Esophagus muscularis mucosa (tissue), 4 donors: ENCODE data around the gene SMAD1. TPM values are rescaled to one million over a fixed set of nuclear protein-coding genes. Genes with fewer than 3 reads are reported as not detected.

ENCODE experiments used
- DNase-seq: peaks from one replicate; pipeline ENCODE4 v3.0.0-alpha.2; 2017; ENCODE audit errors: extremely low spot score
- H3K27ac ChIP-seq, 4 donors: fragments of 200-600 bp; sonication (generic); replicated peaks in 1 of 4; 1 replicate in 3 of 4; 2 replicates in 1 of 4; pipeline ENCODE4 v1.5.1; 2016 to 2019; ENCODE audit warnings: mild to moderate bottlenecking in 1 of 4
- H3K27me3 ChIP-seq, 4 donors: fragments of 200-600 bp; sonication (generic); one replicate each; pipeline versions ENCODE4 v1.5.1 to v1.6.0; 2016 to 2019
- H3K36me3 ChIP-seq, 4 donors: fragments of 200-600 bp; sonication (generic); one replicate each; pipeline ENCODE4 v1.5.1; 2016 to 2019
- H3K4me1 ChIP-seq, 4 donors: fragments of 200-600 bp; sonication (generic); one replicate each; pipeline ENCODE4 v1.5.1; 2016 to 2019
- H3K4me3 ChIP-seq, 4 donors: fragments of 200-600 bp; sonication (generic); 1 replicate in 2 of 4; 2 replicates in 2 of 4; pipeline ENCODE4 v1.5.1; 2016 to 2019; ENCODE audit warnings: mild to moderate bottlenecking in 4 of 4, moderate library complexity in 1 of 4
- H3K9me3 ChIP-seq, 4 donors: fragments of 200-600 bp; sonication (generic); 1 replicate in 3 of 4; 2 replicates in 1 of 4; pipeline ENCODE4 v1.5.1; 2016 to 2019
- CTCF ChIP-seq, 3 experiments: fragments of 200-600 bp in 2 of 3; fragments of 450-650 bp in 1 of 3; sonication (generic) in 2 of 3; IDR thresholded peaks; one replicate each; pipeline ENCODE4 v1.5.1; 2017 to 2019; ENCODE audit warnings: antibody characterized with exemption in 3 of 3, mild to moderate bottlenecking in 2 of 3, moderate library complexity in 1 of 3
- EP300 ChIP-seq: sonication (generic); formaldehyde crosslinking; IDR thresholded peaks from one replicate; pipeline ENCODE4 v1.6.1; 2017; ENCODE audit warnings: antibody characterized with exemption
- POLR2A ChIP-seq: fragments of 450-650 bp; IDR thresholded peaks from one replicate; pipeline ENCODE4 v1.6.1; 2017; ENCODE audit warnings: antibody characterized with exemption, moderate library complexity, mild to moderate bottlenecking, low read depth
- POLR2AphosphoS5 ChIP-seq, 2 donors: sonication (generic); formaldehyde crosslinking; IDR thresholded peaks; one replicate each; pipeline ENCODE4 v1.6.1; 2017; ENCODE audit warnings: antibody characterized with exemption in 2 of 2
- WGBS: methylation state at CpG from one replicate; pipeline ENCODE4 v1.1.5; 2018; 5-methylcytosine and 5-hydroxymethylcytosine counted together
- intact Hi-C: fragments of 100-400 bp; cut with DNase I; formaldehyde crosslinking; loops from one replicate; pipeline ENCODE4 v1.15.1; 2023
- total RNA-seq, 4 donors: library from RNA; depleted of rRNA; stranded (reverse); fragments of >200 nt; gene quantifications; one replicate each; pipeline versions ENCODE4 v1.1.0 to v1.2.1, GENCODE V29; 2016

SMAD1 gene
- total RNA-seq, 4 donors from 2014 or later, result 19.5 to 34.3 (median 29.2) TPM

GRCh38 chr4:145485120-145485519 lies 3.5 kb downstream of the SMAD1 start:
- WGBS, result 95% methylated on average over 9 of the region's 9 CpGs
- H3K4me1 ChIP-seq, result peaks cover 24 to 66% (median 65%) of the 10 kb centered on the region in 4 donors
- no peaks in the 10 kb centered on the region for H3K36me3 ChIP-seq
- TF ChIP-seq POLR2AphosphoS5 (IDR thresholded peaks at IDR 0.05), result no peak
- no peak for TF ChIP-seq CTCF (IDR thresholded peaks at IDR 0.05)
- no peak for TF ChIP-seq EP300
- no peak for TF ChIP-seq POLR2A
- H3K27me3 ChIP-seq, result no peaks in the 10 kb centered on the region
- peak overlapping the region in 2 of 4 donors; percentile 96 to 99 for H3K4me3 ChIP-seq
- no peaks in the 10 kb centered on the region for H3K9me3 ChIP-seq
- peak overlapping the region in 1 of 4 donors; percentile 27 for H3K27ac ChIP-seq
- DNase-seq, result no peak
- intact Hi-C loops, result loop anchor here (10.0 kb wide), 2 partner anchors 250 to 310 kb away; no protein-coding TSS in a partner anchor

- Histone ChIP-seq H3K27ac (no peak overlapping the region), H3K9me3 (no peaks in the 10 kb centered on the region), H3K4me3 (no peak overlapping the region), H3K36me3 (no peaks in the 10 kb centered on the region), H3K27me3 (no peaks in the 10 kb centered on the region), H3K4me1 (peaks cover 30 to 69% (median 64%) of the 10 kb centered on the region in 4 donors)
- intact Hi-C loops, result loop anchor here (10.0 kb wide), 2 partner anchors 252 to 312 kb away; no protein-coding TSS in a partner anchor
- TF ChIP-seq POLR2AphosphoS5 (IDR thresholded peaks at IDR 0.05), result no peak
- no peak for TF ChIP-seq CTCF (IDR thresholded peaks at IDR 0.05)
- DNase-seq, result no peak
- WGBS, result 46% methylated on average over 3 of the region's 3 CpGs
Measured at GRCh38 chr4:145486603-145487002, 5.0 kb downstream of the SMAD1 start.

- intact Hi-C loops, result loop anchor here (10.0 kb wide), 2 partner anchors 253 to 313 kb away; no protein-coding TSS in a partner anchor
- DNase-seq, result no peak
- TF ChIP-seq POLR2A, result no peak
- no peak for TF ChIP-seq EP300
- TF ChIP-seq POLR2AphosphoS5 (IDR thresholded peaks at IDR 0.05), result no peak
- TF ChIP-seq CTCF (IDR thresholded peaks at IDR 0.05), result no peak
- Histone ChIP-seq H3K9me3 (no peaks in the 10 kb centered on the region), H3K4me3 (no peak overlapping the region), H3K27me3 (no peaks in the 10 kb centered on the region), H3K27ac (no peak overlapping the region), H3K4me1 (peaks cover 30 to 79% (median 69%) of the 10 kb centered on the region in 4 donors), H3K36me3 (no peaks in the 10 kb centered on the region)
- 85% methylated on average over 3 of the region's 3 CpGs for WGBS
Measured at GRCh38 chr4:145487631-145488030, 6.0 kb downstream of the SMAD1 start.

GRCh38 chr4:145488310-145488709 lies 6.7 kb downstream of the SMAD1 start:
- TF ChIP-seq POLR2A (no peak), CTCF (IDR thresholded peaks at IDR 0.05) (no peak), POLR2AphosphoS5 (IDR thresholded peaks at IDR 0.05) (no peak), EP300 (no peak)
- WGBS, result 69% methylated on average over 2 of the region's 2 CpGs
- DNase-seq, result no peak
- Histone ChIP-seq H3K27ac (no peak overlapping the region), H3K9me3 (no peaks in the 10 kb centered on the region), H3K27me3 (no peaks in the 10 kb centered on the region), H3K4me3 (no peak overlapping the region), H3K4me1 (peaks cover 27 to 80% (median 72%) of the 10 kb centered on the region in 4 donors), H3K36me3 (no peaks in the 10 kb centered on the region)
- intact Hi-C loops, result loop anchor here (10.0 kb wide), 2 partner anchors 254 to 314 kb away; no protein-coding TSS in a partner anchor

GRCh38 chr4:145489556-145489955 lies 7.9 kb downstream of the SMAD1 start:
- Histone ChIP-seq H3K4me1 (peaks cover 21 to 78% (median 68%) of the 10 kb centered on the region in 4 donors), H3K36me3 (no peaks in the 10 kb centered on the region), H3K9me3 (no peaks in the 10 kb centered on the region), H3K27ac (no peak overlapping the region), H3K4me3 (no peak overlapping the region), H3K27me3 (no peaks in the 10 kb centered on the region)
- intact Hi-C loops, result loop anchor here (10.0 kb wide), 2 partner anchors 255 to 315 kb away; no protein-coding TSS in a partner anchor
- no peak for DNase-seq
- TF ChIP-seq POLR2A, result no peak
- no peak for TF ChIP-seq POLR2AphosphoS5 (IDR thresholded peaks at IDR 0.05)
- no peak for TF ChIP-seq CTCF (IDR thresholded peaks at IDR 0.05)
- no peak for TF ChIP-seq EP300
- 88% methylated on average over 3 of the region's 3 CpGs for WGBS
